OCI-LY7 (cell line): ENCODE measurements around the gene ZNF467. TPM values are rescaled to one million over a fixed set of nuclear protein-coding genes. Genes with fewer than 3 reads are reported as not detected.

Experiments
- BruUV-seq: library from RNA; stranded (reverse); fragments of 400-500 nt; replicated peaks from 2 replicates; lab custom pipeline; 2021; lab: Mats Ljungman, UMichigan
- CTCF ChIA-PET: fragments of 300-600 bp; sonication (Branson Sonifier 250); formaldehyde crosslinking; loops from one replicate; lab custom pipeline; 2022; ENCODE audit warnings: antibody characterized with exemption; ENCODE audit not compliant: unreplicated experiment; lab: Charles Lee
- POLR2A ChIA-PET: fragments of 300-600 bp; sonication (Branson Sonifier 250); formaldehyde crosslinking; loops from one replicate; lab custom pipeline; 2022; ENCODE audit warnings: antibody characterized with exemption; lab: Charles Lee
- DNase-seq: peaks from one replicate; pipeline ENCODE4 v3.0.0-alpha.2; 2015; ENCODE audit warnings: low spot score
- H2AFZ ChIP-seq: fragments of 200-600 bp; sonication (generic), shearing (Covaris generic); 2 replicates; pipeline ENCODE4 v1.6.1; 2014; ENCODE audit warnings: mild to moderate bottlenecking, antibody characterized with exemption, low read length, moderate library complexity
- H3K27ac ChIP-seq: fragments of 200-600 bp; sonication (generic); 2 replicates; pipeline ENCODE4 v1.5.1; 2014; ENCODE audit warnings: mixed run types, low read depth, mild to moderate bottlenecking, moderate library complexity, low read length, inconsistent platforms; ENCODE audit not compliant: poor library complexity, severe bottlenecking
- H3K36me3 ChIP-seq: fragments of 200-600 bp; sonication (generic); 2 replicates; pipeline ENCODE4 v1.6.1; 2014; ENCODE audit warnings: mild to moderate bottlenecking, antibody characterized with exemption, low read length, moderate library complexity, mixed read lengths; ENCODE audit not compliant: insufficient read depth
- H3K4me1 ChIP-seq: fragments of 200-600 bp; sonication (generic); 2 replicates; pipeline ENCODE4 v1.5.1; 2014; ENCODE audit warnings: mild to moderate bottlenecking, low read length; ENCODE audit not compliant: insufficient read depth, poor library complexity, severe bottlenecking
- H3K4me2 ChIP-seq: fragments of 200-600 bp; sonication (generic); 2 replicates; pipeline ENCODE4 v1.6.1; 2014; ENCODE audit warnings: mild to moderate bottlenecking, low read length
- H3K4me3 ChIP-seq: fragments of 200-600 bp; sonication (generic); 2 replicates; pipeline ENCODE4 v1.5.1; 2014; ENCODE audit warnings: mild to moderate bottlenecking, low read depth, low read length; ENCODE audit not compliant: poor library complexity, severe bottlenecking
- H3K79me2 ChIP-seq: fragments of 200-600 bp; sonication (generic); 2 replicates; pipeline ENCODE4 v1.6.1; 2016; ENCODE audit warnings: low read depth, mild to moderate bottlenecking, low read length, moderate library complexity, mixed read lengths; ENCODE audit not compliant: insufficient read depth
- H3K9me2 ChIP-seq: fragments of 200-600 bp; sonication (generic); 2 replicates; pipeline ENCODE4 v1.6.1; 2016; ENCODE audit warnings: mild to moderate bottlenecking, low read length, mixed read lengths; ENCODE audit not compliant: insufficient read depth
- H3K9me3 ChIP-seq: fragments of 200-600 bp; sonication (generic); 2 replicates; pipeline ENCODE4 v1.6.1; 2014; ENCODE audit warnings: mild to moderate bottlenecking, mixed run types, low read length, mixed read lengths
- H4K20me1 ChIP-seq: fragments of 200-600 bp; sonication (generic); 2 replicates; pipeline ENCODE4 v1.6.1; 2014; ENCODE audit warnings: mild to moderate bottlenecking, antibody characterized with exemption, low read length, moderate library complexity, mixed read lengths; ENCODE audit not compliant: insufficient read depth
- CTCF ChIP-seq: fragments of 200-600 bp; sonication (generic); conservative IDR thresholded peaks from 2 replicates; pipeline ENCODE4 v1.5.1; 2014; ENCODE audit warnings: mild to moderate bottlenecking, antibody characterized with exemption, low read length, moderate library complexity, mixed read lengths
- EZH2phosphoT487 ChIP-seq: fragments of 200-600 bp; sonication (generic); IDR thresholded peaks from 2 replicates; pipeline ENCODE4 v1.6.1; 2018; ENCODE audit warnings: low read depth, borderline replicate concordance, mild to moderate bottlenecking, mixed run types, antibody characterized with exemption, low read length, moderate library complexity, mixed read lengths
- intact Hi-C: fragments of 100-400 bp; cut with micrococcal nuclease; formaldehyde crosslinking; loops from one replicate; pipeline ENCODE4 v1.10.0; 2022; ENCODE audit not compliant: unreplicated experiment
- total RNA-seq, 2 experiments: library from RNA; depleted of rRNA in 1 of 2; stranded (reverse); fragments of >200 nt in 1 of 2; shearing (Covaris generic) in 1 of 2; gene quantifications; 2 replicates each; pipeline ENCODE4 v1.2.3, GENCODE V29; 2014 to 2022

The ZNF467 gene
- total RNA-seq, 2 experiments from 2014 or later = 0.22 to 0.40 TPM

DNA sequence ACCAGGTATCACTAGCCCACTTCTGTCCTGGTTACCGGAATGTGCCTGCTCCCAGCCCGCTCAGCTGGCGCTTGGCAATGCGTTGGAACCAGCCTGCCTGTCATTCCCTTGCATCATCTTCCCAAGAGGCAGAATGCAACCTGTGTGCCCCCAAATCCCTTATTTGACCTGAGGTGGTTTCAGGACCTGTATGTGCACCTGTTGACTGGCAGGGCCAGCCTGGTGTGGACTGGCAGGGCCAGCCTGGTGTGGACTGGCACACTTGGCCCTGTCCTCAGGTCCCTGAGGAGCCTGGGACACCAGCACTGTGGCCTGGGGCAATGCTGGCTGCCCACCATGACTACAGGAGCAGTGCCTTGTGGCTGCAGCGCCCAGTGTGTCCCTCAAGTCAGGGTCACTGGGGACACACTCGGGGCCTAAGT lies 38.2 kb downstream of the ZNF467 start:
- no peaks in the 10 kb centered on the region for H3K9me3 ChIP-seq
- intact Hi-C loops = no loop called here
- H3K27ac ChIP-seq = no peak overlapping the region
- no peaks in the 10 kb centered on the region for H3K9me2 ChIP-seq
- no peaks in the 10 kb centered on the region for H3K79me2 ChIP-seq
- no peak overlapping the region for H3K4me2 ChIP-seq
- TF ChIP-seq EZH2phosphoT487 (no peak), CTCF (no peak)
- H3K4me3 ChIP-seq = no peak overlapping the region
- H3K36me3 ChIP-seq = no peaks in the 10 kb centered on the region; the same call in 1 of the 2 replicates
- no peaks in the 10 kb centered on the region for H4K20me1 ChIP-seq
- DNase-seq = no peak
- H2AFZ ChIP-seq = no peak overlapping the region
- no TSS peak for BruUV-seq
- peaks cover 12% of the 10 kb centered on the region for H3K4me1 ChIP-seq
- POLR2A ChIA-PET = no interaction called here
- CTCF ChIA-PET = no interaction called here

GRCh38 chr7:149734791-149735075 lies 38.7 kb downstream of the ZNF467 start:
- H3K9me3 ChIP-seq = no peaks in the 10 kb centered on the region
- peaks cover 12% of the 10 kb centered on the region for H3K4me1 ChIP-seq
- H3K79me2 ChIP-seq = no peaks in the 10 kb centered on the region
- peak; percentile 41 for DNase-seq
- H3K9me2 ChIP-seq = no peaks in the 10 kb centered on the region
- no peaks in the 10 kb centered on the region; the same call in 1 of the 2 replicates for H3K36me3 ChIP-seq
- no peaks in the 10 kb centered on the region for H4K20me1 ChIP-seq
- no peak overlapping the region for H3K4me3 ChIP-seq
- H2AFZ ChIP-seq = no peak overlapping the region
- intact Hi-C loops = no loop called here
- ChIA-PET CTCF (no interaction called here), POLR2A (no interaction called here)
- no peak overlapping the region for H3K27ac ChIP-seq
- TF ChIP-seq CTCF (no peak), EZH2phosphoT487 (no peak)
- no peak overlapping the region for H3K4me2 ChIP-seq
- BruUV-seq = no TSS peak

- Histone ChIP-seq H3K9me3 (no peaks in the 10 kb centered on the region), H3K4me1 (peaks cover 12% of the 10 kb centered on the region), H3K4me3 (no peak overlapping the region), H3K4me2 (no peak overlapping the region), H2AFZ (no peak overlapping the region), H3K79me2 (no peaks in the 10 kb centered on the region), H3K9me2 (no peaks in the 10 kb centered on the region), H4K20me1 (no peaks in the 10 kb centered on the region), H3K36me3 (no peaks in the 10 kb centered on the region; the same call in 1 of the 2 replicates), H3K27ac (no peak overlapping the region)
- ChIA-PET CTCF (no interaction called here), POLR2A (no interaction called here)
- intact Hi-C loops = no loop called here
- BruUV-seq = no TSS peak
- DNase-seq = no peak
- no peak for TF ChIP-seq CTCF
- no peak for TF ChIP-seq EZH2phosphoT487
Measured at GRCh38 chr7:149733924-149734790, 39.2 kb downstream of the ZNF467 start.
